Suprapubic skin (tissue), 4 donors: ENCODE data around the gene STOM. TPM values are rescaled to one million over a fixed set of nuclear protein-coding genes. Genes with fewer than 3 reads are reported as not detected.
A peak's percentile ranks its signal among the peaks of the same experiment; 100 is the strongest.

Experiments
- DNase-seq, 2 donors: peaks; one replicate each; pipeline ENCODE4 v3.0.0-alpha.2; 2019; ENCODE audit warnings: low spot score in 2 of 2
- H3K27ac ChIP-seq: fragments of 200-600 bp; sonication (generic); one replicate; pipeline ENCODE4 v1.5.1; 2019
- H3K27me3 ChIP-seq: fragments of 200-600 bp; sonication (generic); one replicate; pipeline ENCODE4 v1.5.1; 2019
- H3K36me3 ChIP-seq: fragments of 200-600 bp; sonication (generic); one replicate; pipeline ENCODE4 v1.5.1; 2019
- H3K4me1 ChIP-seq: fragments of 200-600 bp; sonication (generic); one replicate; pipeline ENCODE4 v1.5.1; 2019
- H3K4me3 ChIP-seq: fragments of 200-600 bp; sonication (generic); one replicate; pipeline ENCODE4 v1.5.1; 2019; ENCODE audit warnings: mild to moderate bottlenecking
- H3K9me3 ChIP-seq: fragments of 200-600 bp; sonication (generic); one replicate; pipeline ENCODE4 v1.5.1; 2019
- EP300 ChIP-seq: sonication (generic); formaldehyde crosslinking; IDR thresholded peaks from one replicate; pipeline ENCODE4 v1.6.1; 2017; ENCODE audit warnings: antibody characterized with exemption
- POLR2A ChIP-seq, 2 donors: fragments of 450-650 bp; IDR thresholded peaks; one replicate each; pipeline ENCODE4 v1.6.1; 2017; ENCODE audit warnings: antibody characterized with exemption in 2 of 2, mild to moderate bottlenecking in 2 of 2, moderate library complexity in 2 of 2
- POLR2AphosphoS5 ChIP-seq, 3 donors: sonication (generic); formaldehyde crosslinking; IDR thresholded peaks; one replicate each; pipeline ENCODE4 v1.6.1; 2017; ENCODE audit warnings: antibody characterized with exemption in 3 of 3
- WGBS: methylation state at CpG from one replicate; pipeline ENCODE4 v1.1.5; 2018; 5-methylcytosine and 5-hydroxymethylcytosine counted together
- total RNA-seq, 4 donors: library from RNA; depleted of rRNA; stranded (reverse); fragments of >200 nt; gene quantifications; one replicate each; pipeline ENCODE4 v1.1.0, GENCODE V29; 2016
- TF ChIP-seq, protein P1 (sequence below), 2 donors: fragments of 200-600 bp in 1 of 2; fragments of 450-650 bp in 1 of 2; sonication (generic) in 1 of 2; IDR thresholded peaks; one replicate each; pipeline ENCODE4 v1.5.1; 2016 to 2019; ENCODE audit warnings: antibody characterized with exemption in 2 of 2, mild to moderate bottlenecking in 1 of 2, moderate library complexity in 1 of 2

STOM gene
- total RNA-seq, 4 donors from 2014 or later = 166 to 238 (median 185) TPM

DNA sequence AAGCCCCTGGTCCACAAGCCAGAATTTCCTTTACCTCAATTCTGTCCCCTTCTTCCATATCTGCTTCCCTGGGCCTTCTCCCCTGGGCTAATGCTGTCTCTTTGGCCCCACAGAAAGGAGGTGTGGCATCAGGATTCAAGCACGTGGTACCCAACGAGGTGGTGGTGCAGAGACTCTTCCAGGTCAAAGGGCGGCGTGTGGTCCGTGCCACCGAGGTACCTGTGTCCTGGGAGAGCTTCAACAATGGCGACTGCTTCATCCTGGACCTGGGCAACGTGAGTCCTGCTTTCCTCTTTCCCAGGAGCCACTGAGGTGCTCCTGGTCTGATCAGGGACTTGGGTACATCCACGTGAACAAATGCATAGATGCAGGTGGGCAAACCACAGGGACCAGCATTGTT lies 59.5 kb downstream of the STOM start:
- Histone ChIP-seq H3K27ac (no peak overlapping the region), H3K4me3 (no peak overlapping the region), H3K36me3 (peaks cover 93% of the 10 kb centered on the region), H3K4me1 (peaks cover 10% of the 10 kb centered on the region), H3K27me3 (no peaks in the 10 kb centered on the region), H3K9me3 (no peaks in the 10 kb centered on the region)
- TF ChIP-seq POLR2AphosphoS5 (IDR thresholded peaks at IDR 0.05) (no peak), EP300 (no peak)
- WGBS = 90% methylated on average over 9 of the region's 9 CpGs
- peak in 1 of 2 donors; percentile 31 for DNase-seq

DNA sequence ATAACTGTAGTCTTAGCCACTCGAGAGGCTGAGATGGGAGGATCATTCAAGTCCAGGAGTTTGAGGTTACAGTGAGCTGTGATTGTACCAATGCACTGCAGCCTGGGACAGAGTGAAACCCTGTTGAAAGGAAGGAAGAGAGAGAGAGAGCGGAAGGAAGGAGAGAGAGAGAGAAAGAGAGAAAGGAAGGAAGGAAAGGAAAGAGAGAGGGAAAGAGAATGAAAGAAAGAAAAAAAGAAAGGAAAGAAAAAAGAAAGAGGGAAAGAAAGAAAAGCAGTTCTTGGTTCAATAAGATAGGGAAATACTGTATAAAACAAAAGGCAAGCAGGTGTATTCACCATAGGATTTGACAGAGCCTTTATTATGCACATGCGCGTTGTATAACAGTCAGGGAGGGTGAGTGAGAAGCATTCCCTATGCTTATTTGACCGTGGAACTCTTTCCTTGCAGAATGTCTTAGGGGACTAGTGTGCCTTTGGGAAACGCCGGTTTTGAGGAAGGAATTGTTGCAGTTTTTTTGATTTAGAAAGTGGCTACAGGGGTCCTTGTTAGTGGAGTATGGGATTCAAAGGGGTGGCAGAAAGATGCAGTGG lies 60.1 kb downstream of the STOM start:
- Histone ChIP-seq H3K36me3 (peaks cover 93% of the 10 kb centered on the region), H3K4me3 (no peak overlapping the region), H3K27me3 (no peaks in the 10 kb centered on the region), H3K4me1 (peaks cover 17% of the 10 kb centered on the region), H3K27ac (no peak overlapping the region), H3K9me3 (no peaks in the 10 kb centered on the region)
- DNase-seq = peak in 1 of 2 donors; percentile 8
- WGBS = 92% methylated on average over 7 of the region's 7 CpGs
- TF ChIP-seq POLR2A (IDR thresholded peaks at IDR 0.05) (no peak), EP300 (no peak), POLR2AphosphoS5 (IDR thresholded peaks at IDR 0.05) (no peak)
- TF ChIP-seq, protein P1, sequence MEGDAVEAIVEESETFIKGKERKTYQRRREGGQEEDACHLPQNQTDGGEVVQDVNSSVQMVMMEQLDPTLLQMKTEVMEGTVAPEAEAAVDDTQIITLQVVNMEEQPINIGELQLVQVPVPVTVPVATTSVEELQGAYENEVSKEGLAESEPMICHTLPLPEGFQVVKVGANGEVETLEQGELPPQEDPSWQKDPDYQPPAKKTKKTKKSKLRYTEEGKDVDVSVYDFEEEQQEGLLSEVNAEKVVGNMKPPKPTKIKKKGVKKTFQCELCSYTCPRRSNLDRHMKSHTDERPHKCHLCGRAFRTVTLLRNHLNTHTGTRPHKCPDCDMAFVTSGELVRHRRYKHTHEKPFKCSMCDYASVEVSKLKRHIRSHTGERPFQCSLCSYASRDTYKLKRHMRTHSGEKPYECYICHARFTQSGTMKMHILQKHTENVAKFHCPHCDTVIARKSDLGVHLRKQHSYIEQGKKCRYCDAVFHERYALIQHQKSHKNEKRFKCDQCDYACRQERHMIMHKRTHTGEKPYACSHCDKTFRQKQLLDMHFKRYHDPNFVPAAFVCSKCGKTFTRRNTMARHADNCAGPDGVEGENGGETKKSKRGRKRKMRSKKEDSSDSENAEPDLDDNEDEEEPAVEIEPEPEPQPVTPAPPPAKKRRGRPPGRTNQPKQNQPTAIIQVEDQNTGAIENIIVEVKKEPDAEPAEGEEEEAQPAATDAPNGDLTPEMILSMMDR (IDR thresholded peaks at IDR 0.05) = no peak

DNA sequence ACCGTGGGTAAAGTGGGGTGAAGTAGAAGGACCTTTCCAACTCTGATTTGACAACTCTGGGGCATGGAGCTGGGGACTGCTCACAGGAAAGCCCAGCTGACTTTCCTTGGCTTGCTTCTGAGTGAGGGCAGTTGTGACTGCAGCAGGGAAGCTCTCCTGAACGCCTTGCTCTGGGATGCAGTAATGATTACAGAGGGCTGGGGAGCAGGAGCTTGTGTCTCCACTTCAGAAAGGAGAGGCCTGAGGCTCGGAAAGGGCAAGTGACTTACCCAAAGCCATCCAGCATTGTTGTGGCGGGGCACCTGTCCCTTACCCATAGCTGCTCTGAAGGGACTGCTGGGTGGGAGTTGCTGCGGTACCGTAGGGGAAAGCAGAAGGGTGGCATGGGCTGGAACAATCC lies 60.9 kb downstream of the STOM start:
- peaks cover 24% of the 10 kb centered on the region for H3K4me1 ChIP-seq
- WGBS = 88% methylated on average over 6 of the region's 6 CpGs
- H3K27me3 ChIP-seq = no peaks in the 10 kb centered on the region
- no peak for TF ChIP-seq EP300
- TF ChIP-seq POLR2AphosphoS5 (IDR thresholded peaks at IDR 0.05) = no peak
- no peak for TF ChIP-seq POLR2A (IDR thresholded peaks at IDR 0.05)
- TF ChIP-seq, protein P1 (IDR thresholded peaks at IDR 0.05) = no peak
- H3K36me3 ChIP-seq = peaks cover 93% of the 10 kb centered on the region
- peak in 1 of 2 donors; percentile 29 for DNase-seq
- H3K4me3 ChIP-seq = no peak overlapping the region
- no peak overlapping the region for H3K27ac ChIP-seq
- H3K9me3 ChIP-seq = no peaks in the 10 kb centered on the region

DNA sequence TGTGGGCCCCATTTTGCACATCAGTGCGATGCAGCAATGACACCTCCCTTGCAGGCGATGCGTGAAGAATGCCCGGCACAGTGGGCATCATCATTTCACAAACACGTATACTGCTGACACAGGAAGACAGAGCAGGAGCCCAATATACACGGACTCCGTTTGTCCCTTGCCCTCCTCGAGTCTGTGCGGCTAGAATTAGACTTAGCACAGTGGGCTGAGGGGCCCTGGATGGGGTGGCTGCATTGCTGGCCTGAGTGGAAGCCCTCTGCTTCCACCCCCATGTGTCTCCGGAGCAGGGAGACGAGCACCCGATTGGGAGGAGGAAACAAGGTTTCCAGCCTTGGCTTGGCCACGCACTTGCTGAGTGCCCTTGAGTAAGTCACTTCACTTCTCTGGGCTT lies 61.3 kb downstream of the STOM start:
- H3K9me3 ChIP-seq = no peaks in the 10 kb centered on the region
- H3K36me3 ChIP-seq = peaks cover 93% of the 10 kb centered on the region
- WGBS = 97% methylated on average over 13 of the region's 13 CpGs
- no peak overlapping the region for H3K4me3 ChIP-seq
- no peaks in the 10 kb centered on the region for H3K27me3 ChIP-seq
- TF ChIP-seq, protein P1 (IDR thresholded peaks at IDR 0.05) = no peak
- TF ChIP-seq POLR2AphosphoS5 (IDR thresholded peaks at IDR 0.05) (no peak), EP300 (no peak), POLR2A (IDR thresholded peaks at IDR 0.05) (no peak)
- peak in 1 of 2 donors; percentile 42 for DNase-seq
- H3K27ac ChIP-seq = no peak overlapping the region
- H3K4me1 ChIP-seq = peaks cover 29% of the 10 kb centered on the region

DNA sequence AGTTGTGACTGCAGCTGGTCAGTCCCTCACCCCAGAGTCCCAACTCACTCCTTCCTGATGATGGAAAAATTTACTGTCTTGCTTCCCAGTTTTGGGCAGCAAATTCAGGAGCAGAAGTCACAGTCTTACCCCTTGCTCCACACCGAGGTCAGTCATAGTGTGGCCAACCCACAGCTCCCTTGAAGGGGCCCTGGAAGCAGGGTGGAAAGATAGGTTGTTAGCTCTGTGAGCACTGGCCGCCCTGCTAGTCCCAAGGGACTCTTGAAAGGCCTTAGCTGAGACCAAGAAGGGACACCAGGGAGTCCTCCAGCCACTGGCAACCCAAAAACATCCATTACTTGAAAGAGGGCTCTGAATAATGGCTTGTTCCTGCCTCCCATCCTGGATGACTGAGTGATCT lies 62.1 kb downstream of the STOM start:
- no peaks in the 10 kb centered on the region for H3K27me3 ChIP-seq
- 89% methylated on average over 2 of the region's 2 CpGs for WGBS
- H3K9me3 ChIP-seq = no peaks in the 10 kb centered on the region
- no peak for TF ChIP-seq POLR2AphosphoS5 (IDR thresholded peaks at IDR 0.05)
- TF ChIP-seq, protein P1 (IDR thresholded peaks at IDR 0.05) = no peak
- no peak for TF ChIP-seq POLR2A (IDR thresholded peaks at IDR 0.05)
- TF ChIP-seq EP300 = no peak
- H3K4me3 ChIP-seq = no peak overlapping the region
- peaks cover 36% of the 10 kb centered on the region for H3K4me1 ChIP-seq
- no peak overlapping the region for H3K27ac ChIP-seq
- peak in 1 of 2 donors; percentile 41 for DNase-seq
- peaks cover 93% of the 10 kb centered on the region for H3K36me3 ChIP-seq
